Vagina (tissue), 2 donors: Measurements from ENCODE around the gene SCGB1D2.

Source experiments
- POLR2A ChIP-seq, 2 donors: fragments of 450-650 bp; IDR thresholded peaks; one replicate each; pipeline ENCODE4 v1.6.1; 2017; ENCODE audit warnings: antibody characterized with exemption in 2 of 2, mild to moderate bottlenecking in 2 of 2, moderate library complexity in 2 of 2
- POLR2AphosphoS5 ChIP-seq, 2 donors: sonication (generic); formaldehyde crosslinking; IDR thresholded peaks; one replicate each; pipeline ENCODE4 v1.9.0; 2017; ENCODE audit warnings: antibody characterized with exemption in 2 of 2, mild to moderate bottlenecking in 2 of 2, low read depth in 1 of 2; ENCODE audit not compliant: insufficient read depth in 1 of 2
- TF ChIP-seq, protein P1 (sequence below), 3 experiments: fragments of 450-650 bp in 2 of 3; fragments of 200-600 bp in 1 of 3; sonication (generic) in 1 of 3; IDR thresholded peaks; one replicate each; pipeline ENCODE4 v1.5.1; 2017 to 2019; ENCODE audit warnings: antibody characterized with exemption in 3 of 3, mild to moderate bottlenecking in 2 of 3, moderate library complexity in 2 of 3

DNA sequence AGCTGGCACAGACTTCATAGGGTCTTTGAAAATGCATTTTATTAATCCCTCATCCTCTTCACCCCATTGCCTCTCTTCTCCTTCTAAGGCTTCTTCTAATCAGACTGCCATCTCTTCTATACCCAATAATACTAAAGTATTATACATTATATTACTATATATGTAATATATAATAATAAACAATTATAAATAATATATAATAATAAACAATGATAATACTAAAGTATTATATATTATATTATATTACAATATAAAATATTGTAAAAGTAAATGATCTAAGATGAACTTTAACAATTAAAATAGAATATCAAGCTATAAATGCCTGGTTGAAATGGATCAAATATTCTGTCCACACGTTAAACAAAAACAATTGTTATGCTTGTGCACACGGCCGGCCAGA is 20.5 kb upstream of the SCGB1D2 start:
- TF ChIP-seq, protein P1, sequence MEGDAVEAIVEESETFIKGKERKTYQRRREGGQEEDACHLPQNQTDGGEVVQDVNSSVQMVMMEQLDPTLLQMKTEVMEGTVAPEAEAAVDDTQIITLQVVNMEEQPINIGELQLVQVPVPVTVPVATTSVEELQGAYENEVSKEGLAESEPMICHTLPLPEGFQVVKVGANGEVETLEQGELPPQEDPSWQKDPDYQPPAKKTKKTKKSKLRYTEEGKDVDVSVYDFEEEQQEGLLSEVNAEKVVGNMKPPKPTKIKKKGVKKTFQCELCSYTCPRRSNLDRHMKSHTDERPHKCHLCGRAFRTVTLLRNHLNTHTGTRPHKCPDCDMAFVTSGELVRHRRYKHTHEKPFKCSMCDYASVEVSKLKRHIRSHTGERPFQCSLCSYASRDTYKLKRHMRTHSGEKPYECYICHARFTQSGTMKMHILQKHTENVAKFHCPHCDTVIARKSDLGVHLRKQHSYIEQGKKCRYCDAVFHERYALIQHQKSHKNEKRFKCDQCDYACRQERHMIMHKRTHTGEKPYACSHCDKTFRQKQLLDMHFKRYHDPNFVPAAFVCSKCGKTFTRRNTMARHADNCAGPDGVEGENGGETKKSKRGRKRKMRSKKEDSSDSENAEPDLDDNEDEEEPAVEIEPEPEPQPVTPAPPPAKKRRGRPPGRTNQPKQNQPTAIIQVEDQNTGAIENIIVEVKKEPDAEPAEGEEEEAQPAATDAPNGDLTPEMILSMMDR (IDR thresholded peaks at IDR 0.05), result no peak
- TF ChIP-seq POLR2A (IDR thresholded peaks at IDR 0.05) (no peak), POLR2AphosphoS5 (IDR thresholded peaks at IDR 0.05; ENCODE audit: insufficient read depth in 1 of 2, low read depth in 1 of 2) (no peak)
